T-helper 17 cell (primary cell): ENCODE measurements around the gene ZHX3. TPM values are rescaled to one million over a fixed set of nuclear protein-coding genes. Genes with fewer than 3 reads are reported as not detected.
"Not testable (repeated sequence)": the region's sequence is repeated elsewhere in the genome, so short reads cannot be mapped to it uniquely, and the experiment has no call there.

Source experiments
- ATAC-seq: fragments of 150-1000 bp; cut with Tn5 transposase; 2 replicates; pipeline ENCODE4 v1.10.0; 2021; ENCODE audit warnings: mild to moderate bottlenecking, moderate library complexity
- DNase-seq, 3 donors: peaks; one replicate each; pipeline versions ENCODE4 v3.0.0 to v3.0.0-alpha.2; 2020 to 2021
- H3K9me3 ChIP-seq: one replicate; pipeline ENCODE4 v1.7.0; 2013; ENCODE audit warnings: low read length, mild to moderate bottlenecking; ENCODE audit not compliant: control insufficient read depth, poor library complexity, severe bottlenecking
- H3K27ac Mint-ChIP-seq: one replicate; pipeline ENCODE4 v1.8.0; 2022; ENCODE audit warnings: mild to moderate bottlenecking, moderate library complexity, mixed read lengths
- H3K27me3 Mint-ChIP-seq: one replicate; pipeline ENCODE4 v1.8.0; 2022; ENCODE audit warnings: mixed read lengths
- H3K36me3 Mint-ChIP-seq: one replicate; pipeline ENCODE4 v1.8.0; 2022; ENCODE audit warnings: low read depth, mixed read lengths
- H3K4me1 Mint-ChIP-seq: one replicate; pipeline ENCODE4 v1.8.0; 2022; ENCODE audit warnings: mild to moderate bottlenecking, mixed read lengths
- H3K4me3 Mint-ChIP-seq: one replicate; pipeline ENCODE4 v1.8.0; 2022; ENCODE audit warnings: mild to moderate bottlenecking, moderate library complexity, mixed read lengths
- total RNA-seq, 4 donors: library from RNA in 2 of 4; stranded (reverse) in 2 of 4; gene quantifications; one replicate each; pipeline ENCODE4 v1.2.3 and lab custom pipeline; 2022 to 2026

Gene ZHX3
- total RNA-seq, 2 donors from 2014 or later = 4.1 to 4.9 TPM

DNA sequence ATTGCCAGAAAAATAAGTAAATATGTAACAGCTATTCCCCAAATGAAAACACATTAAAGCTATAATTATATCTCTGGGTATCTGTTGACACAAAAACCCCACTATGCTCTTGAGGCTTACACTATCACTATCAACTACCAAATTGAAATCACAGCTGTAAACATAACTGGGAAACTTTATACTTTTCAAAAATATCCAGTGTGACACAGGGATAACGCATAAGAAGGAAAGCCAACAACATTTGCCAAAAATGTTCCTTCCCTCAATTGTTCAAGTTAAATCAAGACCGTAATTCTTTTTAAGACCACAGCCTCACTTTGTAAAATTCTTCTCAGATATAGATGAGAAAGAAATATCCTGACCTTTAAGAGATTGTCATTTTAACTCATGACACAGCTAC is 3.1 kb downstream of the ZHX3 start:
- no peaks in the 10 kb centered on the region for H3K27me3 Mint-ChIP-seq
- DNase-seq = no peak
- H3K36me3 Mint-ChIP-seq = peaks cover 7% of the 10 kb centered on the region
- ATAC-seq = no peak
- H3K9me3 ChIP-seq = no peaks in the 10 kb centered on the region
- H3K4me3 Mint-ChIP-seq = no peak overlapping the region
- no peak overlapping the region for H3K27ac Mint-ChIP-seq
- H3K4me1 Mint-ChIP-seq = peaks cover 16% of the 10 kb centered on the region

DNA sequence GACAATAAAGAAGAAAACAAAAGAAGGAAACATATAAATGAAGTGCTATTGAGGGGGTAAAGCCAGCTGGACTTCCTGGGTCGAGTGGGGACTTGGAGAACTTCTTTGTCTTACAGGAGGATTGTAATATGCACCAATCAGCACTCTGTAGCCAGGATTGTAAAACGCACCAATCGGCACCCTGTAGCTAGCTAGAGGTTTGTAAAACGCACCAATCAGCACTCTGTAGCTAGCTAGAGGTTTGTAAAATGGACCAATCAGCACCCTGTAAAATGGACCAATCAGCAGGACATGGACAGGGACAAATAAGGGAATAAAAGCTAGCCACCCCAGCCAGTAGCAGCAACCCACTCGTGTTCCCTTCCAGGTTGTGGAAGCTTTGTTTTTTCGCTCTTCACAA is 5.5 kb downstream of the ZHX3 start:
- not testable (repeated sequence) for DNase-seq, ATAC-seq, H3K9me3 ChIP-seq, H3K4me3 Mint-ChIP-seq, H3K27ac Mint-ChIP-seq, H3K27me3 Mint-ChIP-seq, H3K36me3 Mint-ChIP-seq
- peaks cover 15% of the 10 kb centered on the region for H3K4me1 Mint-ChIP-seq

GRCh38 chr20:41309817-41310216 is 7.7 kb downstream of the ZHX3 start:
- no peak for DNase-seq
- ATAC-seq = no peak
- H3K9me3 ChIP-seq = no peaks in the 10 kb centered on the region
- no peaks in the 10 kb centered on the region for H3K27me3 Mint-ChIP-seq
- H3K4me1 Mint-ChIP-seq = peaks cover 5% of the 10 kb centered on the region
- no peak overlapping the region for H3K27ac Mint-ChIP-seq
- peaks cover 7% of the 10 kb centered on the region for H3K36me3 Mint-ChIP-seq
- no peak overlapping the region for H3K4me3 Mint-ChIP-seq

GRCh38 chr20:41308726-41309413 is 8.7 kb downstream of the ZHX3 start:
- no peak for ATAC-seq
- Mint-ChIP-seq H3K4me3 (no peak overlapping the region), H3K36me3 (peaks cover 7% of the 10 kb centered on the region), H3K4me1 (peaks cover 5% of the 10 kb centered on the region), H3K27ac (no peak overlapping the region), H3K27me3 (no peaks in the 10 kb centered on the region)
- no peak for DNase-seq
- no peaks in the 10 kb centered on the region for H3K9me3 ChIP-seq

- H3K27ac Mint-ChIP-seq = no peak overlapping the region
- H3K36me3 Mint-ChIP-seq = peaks cover 7% of the 10 kb centered on the region
- no peaks in the 10 kb centered on the region for H3K27me3 Mint-ChIP-seq
- DNase-seq (no peak), ATAC-seq (no peak)
- no peak overlapping the region for H3K4me3 Mint-ChIP-seq
- H3K9me3 ChIP-seq = no peaks in the 10 kb centered on the region
- H3K4me1 Mint-ChIP-seq = peaks cover 5% of the 10 kb centered on the region
Measured at GRCh38 chr20:41308290-41308711, 9.2 kb downstream of the ZHX3 start.

- Mint-ChIP-seq H3K4me1 (peaks cover 5% of the 10 kb centered on the region), H3K4me3 (no peak overlapping the region), H3K36me3 (peaks cover 7% of the 10 kb centered on the region), H3K27ac (no peak overlapping the region), H3K27me3 (no peaks in the 10 kb centered on the region)
- no peak for DNase-seq
- no peak for ATAC-seq
- H3K9me3 ChIP-seq = no peaks in the 10 kb centered on the region
Measured at GRCh38 chr20:41307021-41307420, 10.5 kb downstream of the ZHX3 start.

- DNase-seq = no peak
- Mint-ChIP-seq H3K27ac (no peak overlapping the region), H3K36me3 (peaks cover 7% of the 10 kb centered on the region), H3K4me1 (peaks cover 5% of the 10 kb centered on the region), H3K27me3 (no peaks in the 10 kb centered on the region), H3K4me3 (no peak overlapping the region)
- no peaks in the 10 kb centered on the region for H3K9me3 ChIP-seq
- no peak for ATAC-seq
Measured at GRCh38 chr20:41306061-41306727, 11.3 kb downstream of the ZHX3 start.

GRCh38 chr20:41304424-41305079 is 13.0 kb downstream of the ZHX3 start:
- no peak for ATAC-seq

DNA sequence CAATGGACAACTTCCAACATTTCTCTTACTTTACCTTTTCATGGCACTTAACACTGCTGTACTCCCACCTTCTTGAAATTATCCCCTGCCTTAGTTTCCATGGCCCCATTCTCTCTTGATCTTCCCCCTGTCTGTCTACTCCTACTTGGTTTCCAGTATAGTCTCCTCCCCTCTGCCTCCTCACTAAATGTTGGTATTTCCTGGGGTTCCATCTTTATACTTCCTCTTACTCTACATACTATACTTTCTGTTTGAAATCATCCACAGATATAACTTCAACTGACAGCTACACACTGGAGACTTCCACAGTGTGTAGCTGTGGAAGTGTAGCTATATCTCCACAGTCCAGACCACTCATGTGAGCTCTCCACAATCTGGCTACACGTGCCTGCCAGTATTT is 13.5 kb downstream of the ZHX3 start:
- no peaks in the 10 kb centered on the region for H3K9me3 ChIP-seq
- H3K27ac Mint-ChIP-seq = no peak overlapping the region
- no peak overlapping the region for H3K4me3 Mint-ChIP-seq
- H3K27me3 Mint-ChIP-seq = no peaks in the 10 kb centered on the region
- H3K36me3 Mint-ChIP-seq = no peaks in the 10 kb centered on the region
- no peak for DNase-seq
- H3K4me1 Mint-ChIP-seq = no peaks in the 10 kb centered on the region
- ATAC-seq = no peak

More at GRCh38 chr20:41304424-41305079, 13.0 kb downstream of the ZHX3 start:
- Mint-ChIP-seq H3K4me1 (no peaks in the 10 kb centered on the region), H3K36me3 (no peaks in the 10 kb centered on the region), H3K27me3 (no peaks in the 10 kb centered on the region), H3K27ac (no peak overlapping the region), H3K4me3 (no peak overlapping the region)
- DNase-seq = no peak
- H3K9me3 ChIP-seq = no peaks in the 10 kb centered on the region

GRCh38 chr20:41300886-41301285 is 16.6 kb downstream of the ZHX3 start:
- Mint-ChIP-seq H3K27ac (peak overlapping the region; percentile 16), H3K4me3 (no peak overlapping the region), H3K27me3 (no peaks in the 10 kb centered on the region), H3K36me3 (no peaks in the 10 kb centered on the region), H3K4me1 (no peaks in the 10 kb centered on the region)
- no peak for ATAC-seq
- DNase-seq = no peak
- H3K9me3 ChIP-seq = no peaks in the 10 kb centered on the region

DNA sequence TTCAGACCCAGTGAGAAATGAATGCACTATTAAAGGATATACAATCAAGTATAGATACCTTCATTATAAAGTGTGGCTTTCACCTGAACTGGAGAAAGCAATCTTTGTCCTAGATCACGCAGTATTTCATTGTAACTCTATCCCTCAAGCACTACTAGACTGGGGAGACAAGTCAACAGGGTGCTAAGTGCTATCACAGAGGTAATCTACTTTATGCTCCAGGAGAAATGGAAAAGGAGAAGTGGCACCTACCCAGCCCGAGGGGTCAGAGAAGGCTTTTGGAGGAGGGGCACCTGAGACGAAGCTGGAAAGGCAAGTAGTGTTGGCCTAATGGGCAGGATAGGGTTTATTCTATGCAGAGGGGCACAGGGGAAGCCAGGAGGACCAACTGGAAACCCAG is 17.1 kb downstream of the ZHX3 start:
- no peak for ATAC-seq
- H3K27ac Mint-ChIP-seq = peak overlapping the region; percentile 16
- H3K27me3 Mint-ChIP-seq = no peaks in the 10 kb centered on the region
- H3K4me3 Mint-ChIP-seq = no peak overlapping the region
- H3K36me3 Mint-ChIP-seq = no peaks in the 10 kb centered on the region
- H3K9me3 ChIP-seq = no peaks in the 10 kb centered on the region
- no peaks in the 10 kb centered on the region for H3K4me1 Mint-ChIP-seq
- no peak for DNase-seq

DNA sequence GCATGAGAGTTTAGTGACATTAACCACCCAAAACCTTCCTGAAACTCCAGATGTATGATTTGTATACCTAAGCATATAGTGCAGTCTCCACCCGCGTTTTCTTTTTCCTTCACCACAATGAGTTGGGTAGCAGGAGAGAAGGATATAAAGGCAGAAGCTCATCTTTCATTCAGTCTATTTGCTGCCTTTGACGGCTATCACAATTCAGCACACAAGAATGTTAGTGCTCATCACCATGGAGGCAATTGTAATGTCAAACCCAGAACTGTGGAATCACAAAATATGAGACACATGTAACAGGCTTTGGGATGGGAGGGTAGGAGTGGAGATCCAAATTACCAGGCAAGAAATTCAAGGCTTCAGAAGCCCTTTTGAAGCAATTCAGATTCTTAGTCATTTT is 17.6 kb downstream of the ZHX3 start:
- H3K4me3 Mint-ChIP-seq = no peak overlapping the region
- H3K36me3 Mint-ChIP-seq = no peaks in the 10 kb centered on the region
- ATAC-seq (no peak), DNase-seq (no peak)
- no peaks in the 10 kb centered on the region for H3K9me3 ChIP-seq
- H3K27me3 Mint-ChIP-seq = no peaks in the 10 kb centered on the region
- H3K27ac Mint-ChIP-seq = peak overlapping the region; percentile 27
- H3K4me1 Mint-ChIP-seq = no peaks in the 10 kb centered on the region

DNA sequence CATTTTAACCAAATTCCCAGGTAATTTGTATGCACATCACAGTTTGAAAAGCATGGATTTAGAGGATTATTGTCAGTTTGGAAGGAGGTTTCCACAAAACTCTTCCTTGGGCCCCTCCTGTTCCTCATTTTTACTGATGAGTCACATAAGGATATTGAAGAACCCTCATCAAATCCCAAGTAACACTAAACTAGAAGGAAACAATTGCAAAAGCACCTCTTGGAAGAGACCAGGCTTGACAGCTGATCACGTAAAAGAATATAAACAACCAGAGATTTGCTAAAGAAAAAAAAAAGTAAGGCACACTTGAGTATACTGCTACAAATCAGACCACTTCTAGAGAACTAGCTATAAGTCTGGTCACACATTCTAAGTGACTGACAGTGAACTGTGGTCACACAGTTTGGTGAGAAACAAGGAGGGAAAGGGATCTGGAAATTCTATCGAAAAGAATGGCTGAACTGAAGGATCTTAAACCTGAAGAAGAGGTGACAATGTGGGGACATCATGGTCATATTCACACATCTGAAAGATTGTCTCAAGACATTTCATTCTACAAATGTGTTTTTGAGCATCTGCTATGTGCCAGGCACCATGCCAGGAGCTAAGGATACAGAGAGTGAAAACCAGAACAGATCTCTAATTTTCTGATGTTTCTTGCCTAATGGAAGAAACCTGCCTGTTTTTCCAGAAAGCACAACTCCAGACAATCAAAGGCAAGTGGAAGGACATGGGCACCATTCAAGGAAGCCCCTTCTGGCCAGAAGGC is 24.1 kb downstream of the ZHX3 start:
- DNase-seq (no peak), ATAC-seq (no peak)
- H3K9me3 ChIP-seq = no peaks in the 10 kb centered on the region
- Mint-ChIP-seq H3K27me3 (no peaks in the 10 kb centered on the region), H3K4me1 (no peaks in the 10 kb centered on the region), H3K4me3 (no peak overlapping the region), H3K36me3 (no peaks in the 10 kb centered on the region), H3K27ac (no peak overlapping the region)
